Measurements from ENCODE around the gene TRAPPC6A.

The TRAPPC6A gene

GRCh38 chr19:45161738-45162607 is 16.1 kb downstream of the TRAPPC6A start:
- DNase-seq = peak; percentile 17

- DNase-seq = no peak
These were observed 16.9 kb downstream of the TRAPPC6A start, which contains the start of gene NKPD1 for GRCh38 chr19:45160870-45161737. Gene NKPD1 (minus strand): TSS chr19:45160982. CDS start chr19:45160150, 832 bp downstream.

GRCh38 chr19:45159971-45160324 is 18.1 kb downstream of the TRAPPC6A start:
- no peak for DNase-seq

DNA sequence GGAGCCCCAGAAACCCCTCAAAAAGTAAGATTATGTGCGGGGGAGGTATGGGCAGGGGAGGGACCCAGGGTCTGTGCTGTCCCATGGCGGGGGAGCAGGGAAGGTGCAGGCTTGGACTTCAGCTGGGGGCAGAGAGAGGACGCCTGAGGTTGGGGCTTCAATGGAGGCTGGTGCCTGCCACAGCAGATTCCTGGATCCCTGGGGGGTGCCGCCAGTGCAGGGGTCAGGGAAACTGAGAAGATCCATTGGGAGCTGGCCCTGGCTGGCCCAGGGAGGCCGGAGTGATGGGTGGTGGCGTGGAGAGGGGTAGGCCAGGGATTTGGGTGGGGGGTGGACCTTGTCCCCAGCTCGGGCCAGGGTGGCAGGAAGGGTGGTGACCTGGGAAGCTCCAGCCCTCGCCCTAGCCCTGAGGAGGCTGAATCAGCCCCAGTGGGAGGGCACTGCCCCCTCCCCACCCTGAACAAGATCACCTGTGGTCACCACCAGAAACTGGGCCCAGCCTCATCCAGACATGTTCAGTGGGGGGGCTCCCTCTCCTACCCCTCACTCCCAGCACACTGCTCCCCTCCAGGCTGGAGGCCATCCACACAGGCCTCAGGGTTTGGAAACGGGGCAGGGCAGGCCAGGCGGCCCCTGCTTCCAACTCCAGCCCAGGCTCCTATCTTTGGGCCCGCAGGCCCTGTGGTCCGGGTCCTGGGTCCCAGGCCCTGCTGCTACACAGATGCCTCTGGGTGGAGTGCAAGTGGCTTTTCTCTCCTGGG is 18.6 kb downstream of the TRAPPC6A start:
- DNase-seq = no peak

- DNase-seq = no peak
These were observed 19.4 kb downstream of the TRAPPC6A start for GRCh38 chr19:45158503-45159209.

GRCh38 chr19:45156751-45157150 is 21.3 kb downstream of the TRAPPC6A start:
- no peak for DNase-seq

DNA sequence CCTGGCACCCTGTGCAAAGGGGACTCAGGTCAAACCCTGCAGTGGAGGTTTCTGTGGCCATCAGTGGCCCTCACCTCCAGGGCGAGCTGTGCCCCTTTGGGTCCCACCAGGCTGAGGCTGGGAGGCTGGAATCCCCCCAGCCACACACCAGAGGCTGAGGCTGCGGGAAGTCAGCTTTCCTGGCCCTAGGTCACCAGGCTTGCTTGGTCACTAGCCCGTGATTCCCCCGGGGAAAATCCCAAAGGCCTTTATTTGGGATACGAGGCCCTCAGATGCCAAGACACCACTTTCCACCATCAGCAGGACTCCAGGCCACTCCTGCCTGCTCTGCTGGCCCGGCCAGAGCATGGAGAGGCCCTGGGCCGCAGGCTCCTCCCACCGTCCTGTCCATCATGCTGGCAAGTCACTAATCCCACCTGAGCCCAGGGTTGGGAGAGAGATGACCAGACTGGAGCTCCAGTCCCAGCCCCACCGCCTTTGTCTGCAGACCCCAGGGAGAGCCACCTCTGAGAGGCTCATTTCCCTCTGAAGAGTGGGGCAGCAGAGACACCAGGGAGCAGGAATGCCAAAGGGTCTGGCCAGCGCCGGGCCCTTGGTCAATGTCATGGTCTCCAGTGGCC is 21.9 kb downstream of the TRAPPC6A start:
- DNase-seq = no peak

- no peak for DNase-seq
These were observed 23.8 kb downstream of the TRAPPC6A start for GRCh38 chr19:45154064-45154827.

GRCh38 chr19:45153339-45154063 is 24.5 kb downstream of the TRAPPC6A start:
- peak; percentile 62 for DNase-seq

DNA sequence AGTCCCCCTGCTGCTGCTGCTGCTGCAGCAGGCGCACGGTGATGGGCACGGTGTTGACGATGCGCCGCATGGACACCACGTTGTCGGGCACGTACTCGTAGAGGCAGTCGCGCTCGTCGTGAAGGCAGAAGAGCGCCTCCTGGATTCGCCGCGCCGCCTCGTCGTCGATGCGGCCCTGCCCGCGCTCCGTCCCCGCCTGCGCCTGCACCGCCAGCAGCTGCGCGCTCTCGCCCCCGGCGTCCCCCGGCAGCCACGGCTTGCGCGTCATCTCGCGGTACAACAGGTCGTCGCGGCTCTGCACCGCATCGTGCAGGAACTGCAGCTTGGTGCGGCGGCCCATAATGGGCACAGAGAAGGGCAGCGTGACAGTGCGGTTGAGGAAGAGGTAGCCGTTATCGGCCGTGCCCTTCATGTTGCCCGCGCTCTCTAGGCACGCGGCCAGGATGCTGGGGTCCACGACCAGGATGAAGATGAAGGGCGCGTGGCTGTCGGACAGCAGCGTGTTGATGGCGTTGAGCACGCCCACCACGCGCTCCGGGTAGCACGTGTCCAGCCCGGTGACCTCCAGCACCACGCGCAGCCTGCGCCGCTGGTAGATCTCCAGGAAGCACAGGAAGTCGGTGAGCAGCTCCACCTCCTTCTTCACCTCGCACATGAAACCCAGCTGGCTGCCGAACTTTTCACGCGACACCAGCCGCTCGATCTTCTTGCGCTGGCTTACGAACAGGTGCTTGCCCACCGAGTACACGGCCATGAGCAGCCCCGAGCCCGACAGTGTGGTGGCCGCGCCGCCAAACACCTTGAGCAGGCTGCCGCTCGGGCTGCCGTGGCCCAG is 25.3 kb downstream of the TRAPPC6A start:
- DNase-seq = peak; percentile 67

GRCh38 chr19:45151821-45152503 is 26.1 kb downstream of the TRAPPC6A start:
- DNase-seq = no peak

GRCh38 chr19:45151320-45151719 is 26.7 kb downstream of the TRAPPC6A start:
- no peak for DNase-seq

DNA sequence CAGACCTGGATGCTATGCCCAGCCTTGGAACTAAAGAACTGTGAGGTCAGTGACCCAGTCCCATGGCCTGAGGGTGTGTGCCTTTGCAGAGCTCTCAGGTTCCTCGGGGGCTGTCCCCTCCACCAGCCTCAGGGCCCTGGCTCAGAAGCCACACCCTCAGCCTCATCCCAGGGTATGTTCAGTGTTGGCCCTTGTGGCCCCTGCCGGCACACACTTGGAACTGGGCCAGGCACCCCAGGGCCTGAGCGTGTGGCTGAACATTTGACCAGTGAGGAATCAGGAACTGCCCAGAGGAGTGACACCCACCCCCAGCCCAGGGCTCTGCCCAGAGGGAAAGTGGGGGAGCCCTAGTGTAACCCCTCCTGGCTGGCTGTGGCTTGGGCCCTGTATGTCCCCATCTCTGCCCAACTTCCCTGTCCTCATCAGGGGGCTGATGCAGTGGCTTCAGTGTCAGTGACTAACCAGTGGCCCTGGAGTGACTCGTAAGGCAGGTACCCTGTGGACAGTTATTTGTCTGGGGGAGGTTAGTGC is 27.2 kb downstream of the TRAPPC6A start:
- DNase-seq = no peak

GRCh38 chr19:45150180-45150579 is 27.9 kb downstream of the TRAPPC6A start:
- no peak for DNase-seq

GRCh38 chr19:45149129-45149528 is 28.9 kb downstream of the TRAPPC6A start:
- no peak for DNase-seq

- DNase-seq = no peak
These were observed 30.0 kb downstream of the TRAPPC6A start for GRCh38 chr19:45147835-45148676.

- no peak for DNase-seq
These were observed 31.3 kb downstream of the TRAPPC6A start for GRCh38 chr19:45146741-45147205.

Measured in CD4-positive, alpha-beta T cell treated with Interleukin-6 for 4 hours (primary cell).